Tibial nerve (tissue), 4 donors: ENCODE results near the gene NME5.
"Not testable (repeated sequence)": the region's sequence is repeated elsewhere in the genome, so short reads cannot be mapped to it uniquely, and the experiment has no call there.

Experiments
- CTCF ChIP-seq, 5 experiments: fragments of 200-600 bp in 3 of 5; fragments of 450-650 bp in 2 of 5; sonication (generic) in 3 of 5; IDR thresholded peaks; one replicate each; pipeline ENCODE4 v1.5.1; 2016 to 2019; ENCODE audit warnings: antibody characterized with exemption in 5 of 5, mild to moderate bottlenecking in 3 of 5, moderate library complexity in 2 of 5
- EP300 ChIP-seq, 2 donors: sonication (generic); formaldehyde crosslinking; IDR thresholded peaks; one replicate each; pipeline ENCODE4 v1.6.1; 2017; ENCODE audit warnings: antibody characterized with exemption in 2 of 2, mild to moderate bottlenecking in 1 of 2
- POLR2A ChIP-seq, 2 donors: fragments of 450-650 bp; IDR thresholded peaks; one replicate each; pipeline ENCODE4 v1.6.1; 2017; ENCODE audit warnings: antibody characterized with exemption in 2 of 2, mild to moderate bottlenecking in 2 of 2, moderate library complexity in 2 of 2

DNA sequence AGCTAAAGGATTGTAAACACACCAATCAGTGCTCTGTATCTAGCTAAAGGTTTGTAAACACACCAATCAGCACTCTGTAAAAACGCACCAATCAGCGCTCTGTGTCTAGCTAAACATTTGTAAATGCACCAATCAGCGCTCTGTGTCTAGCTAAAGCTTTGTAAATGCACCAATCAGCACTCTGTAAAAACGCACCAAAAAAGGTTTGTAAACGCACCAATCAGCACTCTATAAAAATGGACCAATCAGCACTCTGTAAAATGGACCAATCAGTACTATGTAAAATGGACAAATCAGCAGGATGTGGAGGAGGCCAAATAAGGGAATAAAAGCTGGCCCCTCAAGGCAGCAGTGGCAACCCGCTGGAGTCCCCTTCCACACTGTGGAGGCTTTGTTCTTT lies 4.3 kb upstream of the NME5 start:
- TF ChIP-seq CTCF, POLR2A, EP300 (IDR thresholded peaks at IDR 0.05): not testable (repeated sequence)
